CD4-positive, alpha-beta T cell treated with Interleukin-10 for 1 hour (primary cell): ENCODE measurements around the gene ACO1.

ENCODE experiments used
- DNase-seq: peaks from one replicate; pipeline ENCODE4 v3.0.0-alpha.2; 2020

Gene ACO1

DNA sequence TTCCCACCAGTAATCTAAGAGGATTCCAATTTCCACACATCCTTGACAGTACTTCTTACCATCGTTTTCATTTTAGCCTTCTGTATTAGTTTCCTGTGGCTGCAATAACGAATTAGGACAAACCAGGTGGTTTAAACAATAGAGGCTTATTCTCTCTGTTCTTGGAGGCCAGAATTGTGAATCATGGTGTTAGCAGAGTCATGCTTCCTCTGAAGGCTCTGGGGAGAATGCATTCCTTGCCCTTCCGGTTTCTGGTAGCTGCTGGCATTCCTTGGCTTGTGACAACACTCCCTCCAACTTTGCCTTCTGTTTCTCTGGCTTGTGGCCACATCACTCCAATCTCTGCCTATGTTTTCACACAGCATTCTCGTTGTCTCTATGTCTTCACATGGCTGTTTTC lies 118.0 kb downstream of the ACO1 start:
- DNase-seq = no peak

- DNase-seq = no peak
Observed at GRCh38 chr9:32503008-32503407, 118.6 kb downstream of the ACO1 start.
